HepG2 (cell line): ENCODE data around the gene IL1B. TPM values are rescaled to one million over a fixed set of nuclear protein-coding genes. Genes with fewer than 3 reads are reported as not detected.

Experiments used
- ATAC-seq: fragments of 200-7000 bp; cut with Tn5 transposase; 3 replicates; pipeline ENCODE4 v1.9.1; 2020; ENCODE audit warnings: mild to moderate bottlenecking, moderate library complexity
- BruUV-seq: library from RNA; stranded (reverse); fragments of 400-500 nt; replicated peaks from 2 replicates; lab custom pipeline; 2021; lab: Mats Ljungman, UMichigan
- CTCF ChIA-PET: fragments of 300-600 bp; formaldehyde crosslinking; extraction: SDS; loops from one replicate; lab custom pipeline; 2021; ENCODE audit warnings: low total read pairs, inconsistent platforms, low intra/inter-chr PET ratio; lab: Yijun Ruan, JAX
- POLR2A ChIA-PET: fragments of 350-600 bp; sonication (Branson Sonifier 250); formaldehyde crosslinking; loops from one replicate; lab custom pipeline; 2020; ENCODE audit warnings: antibody characterized with exemption, inconsistent platforms; lab: Yijun Ruan, JAX
- DNase-seq: peaks from one replicate; pipeline ENCODE4 v3.0.0-alpha.2; 2015; ENCODE audit warnings: low spot score
- FAIRE-seq: peaks from 3 replicates; lab custom pipeline; 2011; peaks lifted over from hg19 to GRCh38; lab: Jason Lieb, UNC
- H2AFZ ChIP-seq: one replicate; pipeline ENCODE4 v1.6.1; 2011; ENCODE audit warnings: low read length, inconsistent platforms
- H3K27ac ChIP-seq: fragments of 300-600 bp; 3 replicates; pipeline ENCODE4 v1.8.0; 2011; ENCODE audit warnings: mixed run types, mild to moderate bottlenecking, mixed read lengths, low read length, inconsistent platforms; ENCODE audit not compliant: insufficient read depth; ENCODE audit errors: extremely low read length
- H3K27me3 ChIP-seq, 2 experiments: fragments of 200-600 bp in 1 of 2; 2 replicates in 1 of 2; 3 replicates in 1 of 2; pipeline versions ENCODE4 v1.6.0 to v1.8.0; 2011; ENCODE audit warnings: low read length in 2 of 2, mild to moderate bottlenecking in 2 of 2, moderate library complexity in 2 of 2, inconsistent platforms in 1 of 2; ENCODE audit not compliant: insufficient read depth in 2 of 2, control insufficient read depth in 1 of 2
- H3K36me3 ChIP-seq, 2 experiments: fragments of 200-600 bp in 1 of 2; replicated peaks in 1 of 2; 2 replicates in 1 of 2; 3 replicates in 1 of 2; pipeline versions ENCODE4 v1.5.1 to v1.8.0; 2011; ENCODE audit warnings: low read length in 2 of 2, inconsistent platforms in 1 of 2; ENCODE audit not compliant: insufficient read depth in 2 of 2, control insufficient read depth in 1 of 2
- H3K4me1 ChIP-seq: 2 replicates; pipeline ENCODE4 v1.5.1; 2012; ENCODE audit warnings: low read length, inconsistent platforms; ENCODE audit not compliant: insufficient read depth
- H3K4me2 ChIP-seq: 2 replicates; pipeline ENCODE4 v1.6.0; 2011; ENCODE audit warnings: low read depth, low read length, inconsistent platforms
- H3K4me3 ChIP-seq, 3 experiments: fragments of 200-600 bp in 1 of 3; sonication (generic), shearing (Covaris generic) in 1 of 3; replicated peaks in 1 of 3; 2 replicates each; pipeline ENCODE4 v1.5.1; 2011 to 2016; ENCODE audit warnings: low read length in 3 of 3, inconsistent platforms in 2 of 3, low read depth in 2 of 3, mild to moderate bottlenecking in 2 of 3, control low read depth in 1 of 3, mixed read lengths in 1 of 3; ENCODE audit not compliant: insufficient read depth in 1 of 3
- H3K79me2 ChIP-seq: one replicate; pipeline ENCODE4 v1.6.1; 2011; ENCODE audit warnings: low read length, inconsistent platforms; ENCODE audit not compliant: insufficient read depth
- H3K9ac ChIP-seq: 2 replicates; pipeline ENCODE4 v1.6.0; 2011; ENCODE audit warnings: mild to moderate bottlenecking, low read depth, low read length, inconsistent platforms; ENCODE audit not compliant: insufficient read depth
- H3K9me3 ChIP-seq: 2 replicates; pipeline ENCODE4 v1.5.1; 2012; ENCODE audit warnings: mild to moderate bottlenecking, low read length
- H4K20me1 ChIP-seq: 2 replicates; pipeline ENCODE4 v1.6.0; 2011; ENCODE audit warnings: inconsistent platforms, mild to moderate bottlenecking, low read length, moderate library complexity; ENCODE audit not compliant: insufficient read depth
- ATRX ChIP-seq: sonication (generic); formaldehyde crosslinking; IDR thresholded peaks from 2 replicates; pipeline ENCODE4 v1.4.0; 2020; ENCODE audit warnings: missing genetic modification reagents, borderline replicate concordance
- MAFG ChIP-seq: sonication (generic); formaldehyde crosslinking; IDR thresholded peaks from 2 replicates; pipeline ENCODE4 v1.5.1; 2020; ENCODE audit warnings: mild to moderate bottlenecking, missing genetic modification reagents
- PCBP2 ChIP-seq: fragments of 200-400 bp; formaldehyde crosslinking; optimal IDR thresholded peaks from 2 replicates; pipeline ENCODE3; 2018; ENCODE audit warnings: low read length, low read depth; ENCODE audit not compliant: poor library complexity, severe bottlenecking
- PHF21A ChIP-seq: sonication (generic); formaldehyde crosslinking; IDR thresholded peaks from 2 replicates; pipeline ENCODE4 v1.5.0; 2020; ENCODE audit warnings: mild to moderate bottlenecking, missing genetic modification reagents
- PTBP1 ChIP-seq: fragments of 200-400 bp; formaldehyde crosslinking; IDR thresholded peaks from 2 replicates; pipeline ENCODE4 v1.6.1; 2018; ENCODE audit warnings: low read length, low read depth; ENCODE audit not compliant: poor library complexity, severe bottlenecking
- ZNF234 ChIP-seq: sonication (generic); formaldehyde crosslinking; conservative IDR thresholded peaks from 2 replicates; pipeline ENCODE4 v1.5.1; 2020; ENCODE audit warnings: mild to moderate bottlenecking, missing genetic modification reagents
- ZNF280B ChIP-seq: sonication (generic); formaldehyde crosslinking; IDR thresholded peaks from 2 replicates; pipeline ENCODE4 v1.5.0; 2020; ENCODE audit warnings: missing genetic modification reagents, mild to moderate bottlenecking, borderline replicate concordance
- ZNF441 ChIP-seq: sonication (generic); formaldehyde crosslinking; IDR thresholded peaks from 2 replicates; pipeline ENCODE4 v1.7.0; 2021; ENCODE audit warnings: missing genetic modification reagents, borderline replicate concordance
- ZNF513 ChIP-seq: sonication (generic); formaldehyde crosslinking; conservative IDR thresholded peaks from 2 replicates; pipeline ENCODE4 v1.5.0; 2020; ENCODE audit warnings: missing genetic modification reagents
- ZNF687 ChIP-seq: sonication (generic); formaldehyde crosslinking; IDR thresholded peaks from 2 replicates; pipeline ENCODE4 v1.5.1; 2020; ENCODE audit warnings: mild to moderate bottlenecking, missing genetic modification reagents, moderate library complexity
- ZNF879 ChIP-seq: sonication (generic); formaldehyde crosslinking; IDR thresholded peaks from 2 replicates; pipeline ENCODE4 v1.8.1; 2023; ENCODE audit warnings: missing genetic modification reagents
- WGBS: methylation state at CpG from one replicate; pipeline ENCODE4 v1.1.6; 2017; ENCODE audit warnings: low lambda C conversion rate; 5-methylcytosine and 5-hydroxymethylcytosine counted together
- in situ Hi-C: cut with HindIII; loops from 2 replicates; pipeline ENCODE4 v1.10.0; 2017; ENCODE audit warnings: low pct_unique_long_range_greater_than_20kb; ENCODE audit not compliant: extremely low pct_ligation_motif_present
- intact Hi-C: fragments of 100-400 bp; cut with micrococcal nuclease; formaldehyde crosslinking; loops from one replicate; pipeline ENCODE4 v1.10.0; 2022; ENCODE audit not compliant: unreplicated experiment
- polyA plus RNA-seq, 8 experiments: library from polyadenylated mRNA; depleted of rRNA in 3 of 8; stranded (reverse) in 7 of 8; unstranded in 1 of 8; fragments of >200 nt; fragmentation: Illumina TruSeq in 4 of 8; extraction: Trizol in 4 of 8; gene quantifications; 2 replicates each; pipeline versions ENCODE4 v1.2.1 to v1.2.3, GENCODE V29; 2011 to 2016; ENCODE audit warnings: low read depth in 4 of 8, missing spikeins in 1 of 8, mixed read lengths in 1 of 8; ENCODE audit not compliant: insufficient read depth in 1 of 8
- total RNA-seq, 5 experiments: library from RNA; depleted of rRNA; stranded (reverse); fragments of >200 nt; fragmentation: Illumina TruSeq; extraction: Trizol; gene quantifications; 2 replicates each; pipeline ENCODE4 v1.2.3, GENCODE V29; 2016; ENCODE audit warnings: low read depth in 1 of 5

Gene IL1B
- total and polyA plus RNA-seq, 2 of the 13 experiments (the other 11 are each of a cell fraction or from before 2014, with no cell fraction given), result 0.18 TPM; not detected in 1

GRCh38 chr2:112831513-112831845, 5.1 kb downstream of the IL1B start (continued):
- TF ChIP-seq ZNF687 (CRISPR knock-in tag) (no peak), ZNF513 (CRISPR knock-in tag) (no peak)

- ChIA-PET CTCF (no interaction called here), POLR2A (no interaction called here)
- Histone ChIP-seq H4K20me1 (no peaks in the 10 kb centered on the region), H3K27me3 (no peaks in the 10 kb centered on the region), H3K4me1 (peaks cover 26% of the 10 kb centered on the region), H3K27ac (no peak overlapping the region), H3K4me3 (no peak overlapping the region), H2AFZ (no peak overlapping the region), H3K36me3 (no peaks in the 10 kb centered on the region), H3K9ac (no peak overlapping the region), H3K4me2 (no peak overlapping the region), H3K79me2 (no peaks in the 10 kb centered on the region), H3K9me3 (no peaks in the 10 kb centered on the region)
- intact Hi-C loops (no loop called here), in situ Hi-C loops (no loop called here)
- FAIRE-seq (no peak), DNase-seq (no peak), ATAC-seq (no peak)
- BruUV-seq, result no TSS peak
- WGBS, result 85% methylated on average over 5 of the region's 5 CpGs
- TF ChIP-seq MAFG (CRISPR knock-in tag) (no peak), ATRX (no peak), ZNF879 (CRISPR knock-in tag) (no peak), ZNF280B (CRISPR knock-in tag) (no peak), ZNF441 (CRISPR knock-in tag) (no peak), PCBP2 (no peak), PHF21A (no peak), PTBP1 (no peak), ZNF234 (CRISPR knock-in tag) (no peak)
Observed at GRCh38 chr2:112830682-112831512, 5.7 kb downstream of the IL1B start.
